ENCODE data around the gene PDE9A.
"Not testable (repeated sequence)": the region's sequence is repeated elsewhere in the genome, so short reads cannot be mapped to it uniquely, and the experiment has no call there.

Gene PDE9A

DNA sequence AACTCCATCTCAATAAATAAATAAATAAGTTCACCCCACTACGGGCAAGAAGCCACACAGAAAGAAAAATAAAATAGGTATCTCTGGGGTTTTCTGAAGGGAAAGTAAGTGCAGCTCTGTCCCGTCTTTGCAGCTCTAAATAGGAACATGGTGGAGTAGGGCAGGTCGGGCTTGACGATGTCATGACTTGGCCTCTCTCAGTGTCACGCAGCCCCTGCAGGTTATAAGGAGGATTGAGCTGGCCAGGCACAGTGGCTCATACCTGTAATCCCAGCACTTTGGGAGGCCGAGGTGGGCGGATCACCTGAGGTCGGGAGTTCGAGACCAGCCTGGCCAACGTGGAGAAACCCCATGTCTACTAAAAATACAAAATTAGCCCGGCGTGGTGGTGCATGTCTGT is 67.1 kb downstream of the PDE9A start:
- not testable (repeated sequence) for DNase-seq

DNA sequence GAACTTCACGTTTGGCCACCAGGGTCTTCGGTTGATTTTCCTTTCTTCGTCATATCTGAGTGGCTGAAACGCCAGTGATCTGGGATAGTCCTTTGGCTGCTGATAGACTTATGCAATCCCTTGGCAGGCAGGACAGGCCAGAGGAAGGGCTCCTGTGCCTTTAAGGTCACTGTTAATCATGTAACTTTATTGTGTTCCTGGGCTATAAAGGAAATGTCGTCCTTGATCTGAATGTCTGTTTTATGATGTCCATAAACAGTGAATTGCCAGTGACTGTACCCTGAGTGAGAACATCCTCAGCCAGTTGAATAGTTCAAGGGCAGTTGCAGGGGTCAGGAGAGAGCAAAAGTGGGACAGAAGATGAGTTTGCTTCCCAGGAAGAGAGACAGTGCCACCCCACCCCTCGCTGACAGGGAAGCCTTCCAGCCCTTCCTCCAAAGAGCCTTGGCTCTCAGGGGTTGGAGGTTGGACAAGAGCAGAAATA is 68.0 kb downstream of the PDE9A start:
- DNase-seq = no peak

DNA sequence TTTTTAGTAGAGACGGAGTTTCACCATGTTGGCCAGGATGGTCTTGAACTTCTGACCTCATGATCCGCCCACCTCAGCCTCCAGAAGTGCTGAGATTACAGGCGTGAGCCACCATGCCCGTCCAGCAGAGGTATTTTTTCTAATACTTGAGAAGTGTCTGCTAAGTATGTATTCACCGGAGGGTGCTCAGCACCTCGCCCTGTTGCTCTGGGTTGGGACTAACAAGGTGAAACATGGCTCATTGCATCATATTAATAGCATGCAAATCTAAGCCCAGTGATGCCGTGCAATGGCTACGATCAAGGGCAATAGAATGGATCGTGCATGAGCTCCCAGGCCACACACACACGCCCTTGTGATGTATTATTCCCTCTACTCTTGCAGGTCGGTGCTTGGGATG is 68.7 kb downstream of the PDE9A start:
- DNase-seq = no peak

DNA sequence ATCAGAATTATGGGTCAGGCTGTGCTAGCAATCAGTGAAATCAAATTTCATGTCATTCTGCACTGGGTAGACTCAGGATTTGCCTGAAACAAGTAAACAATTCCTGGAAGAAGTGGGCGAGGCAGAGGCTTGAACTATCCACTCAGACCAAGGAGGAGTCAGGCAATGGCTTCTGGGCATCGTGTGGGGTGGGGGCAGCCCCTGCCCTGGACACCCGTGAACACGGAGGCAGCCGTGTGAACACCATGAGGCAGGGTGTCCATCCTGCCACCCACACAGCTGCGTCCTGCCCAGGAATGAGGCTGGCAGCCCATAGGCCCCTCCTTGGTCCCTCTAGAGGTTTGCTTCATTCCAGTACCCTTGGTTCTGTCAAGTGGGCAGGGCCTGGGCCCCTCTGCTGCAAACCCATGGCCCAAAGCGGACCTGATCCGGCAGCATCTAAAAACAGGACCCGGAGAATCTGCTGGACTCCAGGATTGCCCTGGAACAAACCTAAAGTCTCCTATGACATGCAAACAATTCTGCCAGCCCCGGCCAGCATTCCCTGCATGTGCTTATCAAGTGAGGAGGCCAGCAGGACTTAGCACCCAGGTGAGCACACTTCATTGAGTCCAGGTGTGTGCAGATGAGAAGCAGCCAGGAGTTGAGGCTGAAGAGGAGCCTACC is 69.5 kb downstream of the PDE9A start:
- no peak for DNase-seq

DNA sequence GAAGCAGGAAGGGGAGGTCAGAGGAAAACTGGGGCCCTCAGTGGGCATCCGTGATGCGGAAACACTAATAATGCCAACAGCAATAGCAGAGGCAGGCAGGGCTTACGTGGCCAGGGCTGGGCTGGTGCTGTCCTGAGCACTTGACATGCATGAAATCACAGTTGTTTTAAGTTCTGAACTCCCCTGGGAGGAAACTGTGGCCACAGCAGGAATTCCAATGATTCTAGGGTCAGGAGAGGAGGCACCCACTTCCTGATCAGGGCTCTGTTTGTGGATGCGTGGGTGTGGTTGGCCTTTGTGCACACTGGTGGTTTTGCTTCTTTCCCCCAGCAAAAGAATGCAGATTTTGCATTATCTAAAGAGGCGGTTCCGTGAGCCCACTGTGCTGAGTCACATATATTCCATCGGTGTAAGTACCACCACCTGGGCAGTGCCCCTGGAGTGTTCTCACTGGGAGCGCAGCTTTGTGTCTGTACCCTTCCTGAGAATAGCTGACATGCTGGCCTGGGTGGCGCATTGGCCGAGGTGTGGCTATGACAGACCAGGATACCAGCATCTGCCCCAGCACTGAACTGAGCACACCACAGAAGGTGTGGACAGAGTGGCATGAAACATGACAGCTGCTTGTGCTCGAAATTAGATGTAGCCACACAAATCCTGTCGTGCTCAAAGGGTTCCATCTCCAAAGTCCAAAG is 71.0 kb downstream of the PDE9A start:
- no peak for DNase-seq

DNA sequence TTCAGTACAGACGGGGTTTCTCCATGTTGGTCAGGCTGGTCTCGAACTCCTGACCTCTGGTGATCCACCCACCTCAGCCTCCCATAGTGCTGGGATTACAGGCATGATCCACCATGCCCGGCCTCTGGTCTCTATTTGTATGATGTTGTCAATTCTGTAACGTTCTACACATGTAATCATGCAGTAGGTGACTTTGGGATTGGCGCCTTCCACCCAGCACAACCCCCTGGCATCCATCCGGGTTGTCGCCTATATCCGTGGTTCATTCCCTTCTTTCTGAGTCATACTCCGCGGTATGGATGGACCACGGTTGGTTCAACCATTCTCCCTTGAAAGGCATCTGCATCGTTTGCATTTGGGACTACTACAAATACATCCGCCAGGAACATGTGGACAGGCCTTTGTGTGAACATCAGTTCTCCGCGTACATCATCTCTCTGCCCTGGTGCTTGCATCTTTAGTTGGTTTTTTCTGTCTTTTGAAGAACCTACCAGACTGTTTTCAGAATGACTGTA is 72.1 kb downstream of the PDE9A start:
- no peak for DNase-seq

DNA sequence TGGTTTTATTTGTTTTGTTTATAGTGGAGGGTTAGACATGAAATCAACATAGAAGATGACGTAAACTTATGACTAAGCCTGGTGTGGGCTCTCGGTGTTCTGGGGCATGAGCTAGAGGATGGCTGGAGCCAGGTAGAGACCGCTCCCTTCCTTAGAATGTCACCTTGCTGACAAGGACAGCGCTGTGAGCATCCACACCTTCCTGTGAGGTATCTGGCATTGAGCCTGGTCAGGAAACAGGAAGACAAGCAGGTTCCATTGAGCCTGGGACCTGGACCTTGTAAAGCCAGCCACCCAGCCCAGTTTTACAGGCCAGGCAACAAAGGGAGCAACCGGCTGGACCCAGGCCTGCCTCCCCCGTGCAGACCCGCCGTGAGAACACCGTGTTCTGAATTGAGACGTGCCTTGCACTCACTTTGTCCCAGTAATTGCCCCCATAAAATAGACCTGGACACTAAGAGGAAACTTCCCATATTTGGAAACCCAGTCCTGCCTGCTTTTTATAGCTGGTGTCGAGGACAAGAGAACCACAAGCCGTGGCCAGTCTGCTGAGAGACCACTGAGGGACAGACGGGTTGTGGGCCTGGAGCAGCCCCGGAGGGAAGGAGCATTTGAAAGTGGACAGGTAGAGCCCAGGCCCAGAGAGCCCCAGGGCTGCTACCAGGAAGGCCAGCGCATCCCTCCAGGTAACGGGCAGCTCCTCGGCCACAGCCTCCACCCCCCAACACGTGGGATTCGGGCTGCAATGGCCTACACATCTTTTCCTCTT is 78.0 kb downstream of the PDE9A start:
- DNase-seq = no peak

DNA sequence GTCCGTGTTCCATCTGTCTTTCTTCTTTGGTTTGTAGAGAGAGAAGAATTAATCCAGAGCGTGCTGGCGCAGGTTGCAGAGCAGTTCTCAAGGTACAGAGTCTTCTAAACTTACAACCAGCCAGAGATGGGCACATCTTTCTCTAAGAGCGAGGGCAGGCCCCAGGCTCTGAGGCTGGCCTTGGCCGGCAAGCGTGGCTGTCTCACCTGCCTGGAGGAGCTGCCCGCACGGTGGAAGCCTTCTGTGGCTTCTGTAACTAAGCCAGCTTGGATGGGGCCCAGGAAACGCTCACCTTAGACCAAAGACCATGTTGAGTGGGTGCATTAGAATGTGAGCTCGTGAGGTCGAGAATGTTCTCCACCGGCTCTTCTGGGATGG is 78.6 kb downstream of the PDE9A start:
- no peak for DNase-seq

DNA sequence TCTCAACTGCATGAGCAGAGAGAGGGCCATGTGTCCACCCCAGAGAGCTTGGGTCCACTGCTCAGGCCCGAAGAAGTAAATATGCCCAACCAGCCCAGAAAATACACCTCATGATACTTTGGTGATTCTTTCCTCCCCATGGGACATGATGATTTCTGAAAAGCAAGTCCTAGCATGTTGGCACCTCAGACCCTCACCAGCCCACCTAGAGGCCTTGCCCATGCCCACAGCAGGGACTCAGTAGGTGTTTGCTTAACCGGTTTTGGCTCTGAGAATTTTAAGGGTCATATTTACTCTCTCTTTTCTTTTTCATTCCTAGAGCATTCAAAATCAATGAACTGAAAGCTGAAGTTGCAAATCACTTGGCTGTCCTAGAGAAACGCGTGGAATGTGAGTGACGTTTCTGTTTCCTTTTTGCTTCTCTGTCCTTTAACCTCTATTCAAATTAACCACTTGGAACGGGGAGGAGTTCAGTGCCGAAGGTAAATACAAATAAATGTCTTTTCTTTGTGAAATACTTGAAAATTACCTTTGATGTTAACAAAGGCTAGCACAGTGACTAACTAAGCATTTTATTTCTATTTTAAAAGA is 79.7 kb downstream of the PDE9A start:
- DNase-seq = no peak

DNA sequence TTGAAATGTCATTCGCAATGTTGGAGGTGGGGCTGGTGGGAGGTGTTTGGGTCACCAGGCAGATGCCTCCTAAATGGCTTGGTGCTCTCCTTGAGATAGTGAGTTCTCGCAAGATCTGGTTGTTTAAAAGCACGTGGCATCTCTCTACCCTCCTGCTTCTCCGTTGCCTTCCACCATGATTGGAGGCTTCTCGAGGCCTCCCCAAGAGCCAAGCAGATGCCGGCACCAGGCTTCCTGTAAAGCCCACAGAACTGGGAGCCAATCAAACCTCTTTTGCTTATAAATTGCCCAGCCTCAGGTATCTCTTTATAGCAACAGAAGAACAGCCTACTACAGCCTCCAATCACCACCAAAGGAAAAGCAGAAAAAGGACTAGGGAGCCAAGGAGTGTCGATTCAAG is 80.5 kb downstream of the PDE9A start:
- DNase-seq = no peak

DNA sequence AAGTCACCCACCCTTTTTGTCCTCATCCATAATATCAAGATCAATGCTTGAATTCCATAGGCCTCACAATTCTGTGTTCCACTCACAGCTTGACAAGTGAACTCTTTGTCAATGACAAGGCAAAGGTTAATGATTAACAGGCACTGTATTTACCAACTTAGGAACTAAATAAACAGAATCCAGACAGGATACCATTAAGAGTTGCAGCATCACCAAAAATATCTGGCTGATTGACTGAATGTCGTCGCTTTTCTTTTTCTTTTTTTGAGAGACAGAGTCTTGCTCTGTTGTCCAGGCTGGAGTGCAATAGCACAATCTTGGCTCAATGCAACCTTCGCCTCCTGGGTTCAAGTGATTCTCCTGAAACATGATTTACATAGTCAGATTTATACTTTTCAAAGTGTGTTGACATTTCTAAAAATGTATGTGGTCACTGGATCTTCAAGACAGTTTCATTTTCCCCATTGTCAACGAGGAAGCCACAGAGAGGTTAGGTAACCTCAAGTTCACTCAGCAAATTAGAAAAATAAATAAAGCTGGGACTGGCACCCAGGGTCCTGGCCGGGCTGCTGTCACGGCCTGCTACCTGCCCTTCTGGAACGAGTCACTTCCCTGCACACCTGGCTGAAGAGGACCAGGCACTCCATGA is 81.0 kb downstream of the PDE9A start:
- DNase-seq = peak; percentile 24

DNA sequence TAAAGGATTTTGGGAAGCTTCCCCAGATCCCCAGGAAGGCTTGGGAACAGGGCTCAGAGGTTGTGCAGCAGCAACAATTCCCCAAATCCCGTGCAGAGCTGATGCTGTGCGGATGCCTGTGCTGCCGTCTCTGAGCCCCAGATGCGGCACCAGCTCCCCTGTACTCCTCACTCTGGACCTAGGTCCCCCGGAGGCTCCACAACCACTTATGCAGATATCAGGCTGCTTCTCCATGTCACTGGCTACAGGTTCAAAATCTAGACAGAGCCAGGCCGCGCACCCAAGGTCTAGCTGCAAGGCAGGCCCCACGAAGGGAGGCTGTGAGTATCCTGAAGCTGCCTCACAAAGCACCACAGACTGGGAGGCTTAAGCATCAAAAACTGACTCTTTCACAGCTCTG is 81.6 kb downstream of the PDE9A start:
- no peak for DNase-seq

DNA sequence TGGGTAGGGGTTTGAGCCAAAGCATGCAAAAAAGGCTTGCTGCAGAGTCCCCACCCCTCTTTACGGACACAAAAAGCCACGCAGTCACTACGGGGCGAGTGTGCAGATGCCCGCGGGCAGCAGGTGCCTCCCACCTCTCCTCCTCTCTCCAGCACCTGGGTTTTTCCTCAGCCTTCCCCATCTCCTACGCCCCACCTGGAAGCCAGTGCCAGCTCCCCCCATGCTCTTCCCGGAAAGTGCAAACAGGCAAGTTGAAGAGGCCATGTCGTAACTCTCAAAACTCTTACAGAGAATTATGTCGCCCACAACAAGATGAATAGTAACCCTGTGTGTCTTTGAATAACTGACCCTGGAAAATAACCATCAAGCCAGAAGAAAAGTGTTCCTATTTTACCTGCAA is 82.5 kb downstream of the PDE9A start:
- no peak for DNase-seq

DNA sequence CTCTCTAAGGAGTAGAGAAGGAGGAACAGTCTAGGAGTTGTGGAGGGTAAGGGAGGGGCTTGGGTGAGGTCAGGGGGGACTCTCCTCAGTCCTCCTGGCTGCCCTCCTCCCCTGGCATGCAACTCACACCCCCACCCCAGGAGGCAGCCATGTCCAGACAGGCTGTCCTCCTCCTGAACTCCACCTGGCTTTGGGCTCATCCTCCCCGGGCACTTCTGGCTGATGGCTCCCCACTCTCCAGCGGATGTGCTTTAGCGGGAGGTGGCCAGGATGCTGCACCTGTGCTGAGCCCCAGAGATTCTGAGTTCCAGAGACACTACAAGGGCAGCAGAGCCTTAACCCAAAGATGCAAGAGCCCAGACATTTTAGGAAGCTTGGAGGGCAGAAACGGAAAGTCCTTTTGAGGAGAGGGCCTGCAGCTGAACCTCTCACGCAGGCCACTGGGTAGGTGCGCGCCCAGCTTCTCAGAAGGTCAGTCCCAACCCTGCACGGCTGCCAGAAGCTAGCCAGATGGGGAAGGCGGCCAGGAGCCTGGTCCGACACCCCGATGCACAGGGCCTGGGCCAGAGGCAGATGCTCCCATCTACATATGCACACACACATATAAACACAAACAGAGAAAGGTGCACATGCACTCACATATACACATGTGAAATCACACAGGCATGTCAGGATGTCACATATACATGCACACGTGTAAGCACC is 83.4 kb downstream of the PDE9A start:
- no peak for DNase-seq

DNA sequence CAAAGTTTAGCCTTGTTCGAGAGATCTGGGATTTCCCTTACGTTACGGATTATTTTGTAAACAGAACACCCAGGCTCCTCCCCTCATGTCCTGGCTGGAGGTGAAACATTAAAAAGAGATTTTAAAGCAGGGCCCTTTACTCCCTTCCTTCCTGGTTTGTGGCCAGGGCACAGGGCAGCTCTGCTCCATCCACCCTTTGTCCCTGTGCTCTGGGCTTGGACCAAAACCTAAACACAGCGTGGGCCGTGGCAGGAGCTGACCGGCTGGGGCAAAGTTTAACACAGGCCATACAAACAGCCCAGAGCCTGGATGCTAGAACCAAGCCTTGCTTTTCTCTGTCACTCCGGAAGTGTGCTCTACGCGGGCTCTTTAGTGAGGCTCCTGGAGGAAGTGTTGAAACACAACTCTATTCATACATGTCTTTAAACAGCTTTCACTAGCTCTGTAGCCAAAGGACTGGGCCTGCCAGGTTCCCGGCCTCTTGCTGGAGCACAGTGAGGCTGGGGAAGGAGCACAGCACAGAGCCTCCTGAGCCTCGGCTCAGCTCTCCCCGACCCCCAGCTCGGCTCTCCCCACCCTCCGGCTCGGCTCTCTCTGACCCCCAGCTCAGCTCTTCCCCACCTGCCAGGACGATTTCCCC is 84.7 kb downstream of the PDE9A start:
- DNase-seq = peak; percentile 61

DNA sequence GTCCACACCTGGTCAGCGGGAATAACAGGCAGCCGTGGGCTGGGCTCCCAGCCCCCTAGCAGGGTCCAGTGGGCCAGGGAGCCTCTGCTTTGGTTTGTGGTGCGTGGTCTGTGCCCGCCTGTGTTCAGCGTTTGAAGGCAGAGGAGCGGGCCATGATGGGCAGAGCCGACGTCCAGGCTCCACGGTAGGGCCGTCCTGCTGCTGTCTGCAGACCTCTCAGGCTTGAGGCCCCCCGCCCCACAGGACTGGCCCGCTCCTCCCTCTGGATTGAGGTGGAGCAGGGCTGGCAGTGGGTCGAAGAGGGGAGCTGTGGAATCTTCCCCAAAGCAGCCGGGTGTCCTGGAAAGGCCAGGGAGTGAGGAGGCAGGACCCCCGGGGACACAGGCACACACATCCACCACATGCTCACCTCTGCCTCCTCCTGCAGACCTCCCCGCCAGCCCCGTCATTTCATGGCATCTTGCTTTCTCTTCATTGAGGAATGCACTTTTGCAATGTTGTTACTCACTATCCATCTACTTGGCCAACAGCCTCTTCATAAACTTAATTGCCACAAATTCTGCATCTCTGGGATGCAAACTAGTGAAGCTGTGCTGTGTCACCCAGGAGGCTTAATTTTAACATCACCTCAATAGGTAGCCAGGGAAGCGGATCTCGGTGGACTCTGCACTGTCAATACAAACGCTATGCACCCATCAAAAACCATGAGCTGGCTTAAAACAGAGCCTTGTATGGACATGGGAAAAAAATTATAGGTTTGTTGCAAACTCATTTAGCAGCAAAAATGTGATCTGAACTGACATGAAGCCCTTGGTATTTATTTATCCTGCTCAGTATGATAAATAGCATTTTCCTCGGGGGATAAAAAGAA is 85.9 kb downstream of the PDE9A start:
- DNase-seq = no peak

DNA sequence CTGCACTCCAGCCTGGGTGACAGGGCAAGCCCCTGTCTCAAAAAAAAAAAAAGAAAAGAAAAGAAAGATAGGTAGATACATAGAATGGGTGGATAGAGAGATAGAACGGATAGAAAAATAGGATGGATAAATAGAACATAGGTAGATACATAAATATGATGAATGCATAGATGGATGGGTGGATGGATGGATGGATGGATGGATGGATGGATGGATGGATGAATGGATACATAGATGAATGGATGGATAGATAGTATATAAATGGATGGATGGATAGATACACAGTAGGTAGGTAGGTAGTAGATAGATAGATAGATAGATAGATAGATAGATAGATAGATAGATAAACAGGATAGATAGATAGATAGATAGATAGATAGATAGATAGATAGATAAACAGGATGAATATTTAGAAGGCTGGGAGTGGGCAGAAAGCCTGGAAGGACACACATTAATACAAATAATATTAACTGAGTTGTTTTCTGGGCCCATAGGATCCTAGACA is 87.0 kb downstream of the PDE9A start:
- no peak for DNase-seq

DNA sequence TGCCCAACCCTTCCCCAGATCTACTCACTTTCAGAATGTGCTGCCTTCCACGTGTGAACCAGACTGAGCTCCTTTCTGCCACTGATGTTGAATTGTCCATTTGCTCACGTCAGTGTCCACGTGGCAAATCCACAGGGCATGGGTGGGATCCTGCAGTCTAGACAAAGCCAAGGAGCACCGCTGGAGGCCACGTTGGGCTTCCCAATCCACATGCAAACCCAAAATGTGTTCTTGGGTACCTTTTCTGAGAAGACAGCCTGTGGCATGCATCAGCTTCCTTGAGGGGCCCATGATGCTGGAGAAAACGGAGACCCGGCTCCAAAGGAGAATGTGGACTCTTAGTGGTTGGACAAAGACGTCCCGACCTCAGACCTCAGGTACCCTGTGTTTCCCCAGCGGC is 87.6 kb downstream of the PDE9A start:
- no peak for DNase-seq

DNA sequence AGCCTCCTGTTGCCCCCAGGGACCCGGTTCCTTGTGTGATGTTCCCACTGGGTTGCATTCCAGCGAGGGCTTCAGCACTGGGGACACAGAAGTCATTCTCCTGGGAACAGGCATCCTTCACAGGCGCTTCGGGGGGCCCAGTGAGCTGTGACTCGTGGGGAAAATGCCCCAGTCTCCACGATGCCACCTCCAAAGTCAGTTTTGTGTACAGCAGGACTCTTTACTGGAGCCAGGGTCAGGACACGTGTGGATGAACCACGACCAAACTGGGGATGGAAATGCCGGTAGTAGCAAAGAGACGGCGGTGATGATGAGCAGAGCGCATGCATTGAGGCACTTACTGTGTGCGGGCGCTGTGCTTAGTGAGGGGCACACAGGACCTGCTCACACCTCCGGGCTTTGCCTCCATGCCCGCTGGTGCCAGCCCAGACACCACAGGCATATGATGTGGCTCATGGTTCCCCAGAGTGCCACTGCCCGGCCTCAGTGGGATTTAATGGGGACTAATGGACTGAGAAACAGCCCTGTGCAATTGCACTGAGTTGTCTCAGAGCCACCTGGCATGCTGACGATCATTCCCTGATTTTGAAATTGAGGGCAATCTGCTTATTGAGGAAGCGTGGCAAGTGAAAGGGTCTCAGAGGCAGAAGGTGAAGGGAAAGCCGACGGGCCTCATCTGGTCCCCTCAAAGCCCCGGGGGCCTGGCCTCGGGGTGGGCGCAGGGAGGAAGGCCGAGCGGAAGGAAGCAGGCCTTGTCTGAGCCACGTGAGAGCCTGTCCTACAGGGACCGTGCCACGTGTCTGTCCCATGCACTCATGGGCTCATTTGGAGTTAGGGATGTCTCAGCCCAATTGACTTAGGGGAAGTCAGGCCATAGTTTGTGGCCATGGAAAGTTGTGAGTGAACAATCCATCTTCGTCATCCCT is 91.4 kb downstream of the PDE9A start:
- DNase-seq = no peak

All from CD4-positive, alpha-beta T cell treated with Interleukin-17A for 1 hour (primary cell).